OCI-LY1 (cell line): ENCODE measurements around the gene NUCB1.

Experiments used
- EZH2 ChIP-seq: fragments of 200-600 bp; sonication (generic), shearing (Covaris generic); IDR thresholded peaks from 2 replicates; pipeline ENCODE4 v1.8.0; 2017; ENCODE audit warnings: borderline replicate concordance, mixed run types, mild to moderate bottlenecking, antibody characterized with exemption, low read length, moderate library complexity, mixed read lengths
- TF ChIP-seq, protein P1 (sequence below): fragments of 200-600 bp; sonication (generic), shearing (Covaris generic); IDR thresholded peaks from 2 replicates; pipeline ENCODE4 v1.5.1; 2017; ENCODE audit warnings: mild to moderate bottlenecking, antibody characterized with exemption, low read length, moderate library complexity, mixed read lengths

DNA sequence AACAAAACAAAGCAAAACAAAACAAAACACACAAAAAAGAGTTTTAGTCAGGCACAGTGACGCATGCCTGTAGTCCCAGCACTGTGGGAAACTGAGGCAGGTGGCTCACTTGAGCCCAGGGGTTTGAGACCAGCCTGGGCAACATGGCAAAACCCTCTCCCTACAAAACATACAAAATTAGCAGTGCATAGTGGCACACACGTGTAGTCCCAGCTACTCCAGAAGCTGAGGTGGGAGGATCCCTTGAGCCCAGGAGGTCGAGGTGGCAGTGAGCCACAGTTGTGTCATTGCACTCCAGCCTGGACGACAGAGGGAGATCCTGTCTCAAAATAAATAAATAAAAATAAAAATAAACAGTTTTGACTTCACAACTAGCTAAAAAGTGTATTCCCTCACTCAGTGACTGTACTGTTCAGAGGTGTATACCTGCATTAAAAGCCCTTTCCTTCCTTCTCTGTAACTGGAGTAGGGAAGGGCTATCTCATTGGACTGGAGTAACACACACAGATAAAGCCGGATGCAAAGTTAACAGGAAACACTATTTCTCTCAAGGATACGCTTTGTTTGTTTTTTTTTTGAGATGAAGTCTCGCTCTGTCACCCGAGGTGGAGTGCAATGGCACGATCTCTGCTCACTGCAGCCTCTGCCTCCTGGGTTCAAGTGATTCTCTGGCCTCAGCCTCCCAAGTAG is 50.9 kb downstream of the NUCB1 start:
- no peak for TF ChIP-seq EZH2
- TF ChIP-seq, protein P1, sequence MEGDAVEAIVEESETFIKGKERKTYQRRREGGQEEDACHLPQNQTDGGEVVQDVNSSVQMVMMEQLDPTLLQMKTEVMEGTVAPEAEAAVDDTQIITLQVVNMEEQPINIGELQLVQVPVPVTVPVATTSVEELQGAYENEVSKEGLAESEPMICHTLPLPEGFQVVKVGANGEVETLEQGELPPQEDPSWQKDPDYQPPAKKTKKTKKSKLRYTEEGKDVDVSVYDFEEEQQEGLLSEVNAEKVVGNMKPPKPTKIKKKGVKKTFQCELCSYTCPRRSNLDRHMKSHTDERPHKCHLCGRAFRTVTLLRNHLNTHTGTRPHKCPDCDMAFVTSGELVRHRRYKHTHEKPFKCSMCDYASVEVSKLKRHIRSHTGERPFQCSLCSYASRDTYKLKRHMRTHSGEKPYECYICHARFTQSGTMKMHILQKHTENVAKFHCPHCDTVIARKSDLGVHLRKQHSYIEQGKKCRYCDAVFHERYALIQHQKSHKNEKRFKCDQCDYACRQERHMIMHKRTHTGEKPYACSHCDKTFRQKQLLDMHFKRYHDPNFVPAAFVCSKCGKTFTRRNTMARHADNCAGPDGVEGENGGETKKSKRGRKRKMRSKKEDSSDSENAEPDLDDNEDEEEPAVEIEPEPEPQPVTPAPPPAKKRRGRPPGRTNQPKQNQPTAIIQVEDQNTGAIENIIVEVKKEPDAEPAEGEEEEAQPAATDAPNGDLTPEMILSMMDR, result no peak
